Measurements from ENCODE around the gene KREMEN2. TPM values are rescaled to one million over a fixed set of nuclear protein-coding genes. Genes with fewer than 3 reads are reported as not detected.

The KREMEN2 gene
- total and polyA plus RNA-seq, 2 of the 13 experiments (the other 11 are each of a cell fraction or from before 2014, with no cell fraction given): 0.48 to 1.2 TPM

DNA sequence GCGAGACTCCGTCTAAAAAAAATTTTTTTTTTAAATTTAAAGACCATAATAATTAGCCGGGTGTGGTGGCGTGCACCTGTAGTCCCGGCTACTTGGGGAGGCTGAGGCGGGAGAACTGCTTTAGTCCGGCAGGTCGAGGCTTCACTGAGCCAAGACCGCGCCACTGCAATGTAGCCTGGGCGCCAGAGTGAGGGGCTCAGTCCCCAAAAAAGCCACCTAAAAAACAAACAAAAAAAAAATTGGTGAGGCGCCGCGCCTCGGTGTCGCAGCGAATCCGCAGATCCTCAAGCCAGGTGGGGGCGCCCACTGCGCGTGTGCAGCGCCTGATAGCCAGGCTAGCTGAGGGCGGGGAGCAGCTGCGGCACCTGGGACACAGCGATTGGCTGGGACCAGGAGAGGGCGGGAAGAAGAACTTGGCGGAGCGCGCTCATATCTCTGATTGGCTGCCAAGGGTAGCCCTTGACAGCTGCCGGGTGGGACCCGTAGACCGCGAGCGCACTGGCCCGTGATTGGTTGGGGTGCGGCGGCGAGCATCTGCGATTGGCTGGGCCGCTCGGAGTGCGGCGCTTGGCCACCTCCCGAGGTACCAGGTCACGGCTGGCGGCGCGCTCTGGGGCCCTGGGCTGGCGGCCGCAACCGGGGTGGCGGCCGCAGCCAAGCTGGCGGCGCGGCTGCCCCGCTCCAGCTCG, 39.7 kb downstream of the KREMEN2 start (continued):
- TF ChIP-seq, protein P1, sequence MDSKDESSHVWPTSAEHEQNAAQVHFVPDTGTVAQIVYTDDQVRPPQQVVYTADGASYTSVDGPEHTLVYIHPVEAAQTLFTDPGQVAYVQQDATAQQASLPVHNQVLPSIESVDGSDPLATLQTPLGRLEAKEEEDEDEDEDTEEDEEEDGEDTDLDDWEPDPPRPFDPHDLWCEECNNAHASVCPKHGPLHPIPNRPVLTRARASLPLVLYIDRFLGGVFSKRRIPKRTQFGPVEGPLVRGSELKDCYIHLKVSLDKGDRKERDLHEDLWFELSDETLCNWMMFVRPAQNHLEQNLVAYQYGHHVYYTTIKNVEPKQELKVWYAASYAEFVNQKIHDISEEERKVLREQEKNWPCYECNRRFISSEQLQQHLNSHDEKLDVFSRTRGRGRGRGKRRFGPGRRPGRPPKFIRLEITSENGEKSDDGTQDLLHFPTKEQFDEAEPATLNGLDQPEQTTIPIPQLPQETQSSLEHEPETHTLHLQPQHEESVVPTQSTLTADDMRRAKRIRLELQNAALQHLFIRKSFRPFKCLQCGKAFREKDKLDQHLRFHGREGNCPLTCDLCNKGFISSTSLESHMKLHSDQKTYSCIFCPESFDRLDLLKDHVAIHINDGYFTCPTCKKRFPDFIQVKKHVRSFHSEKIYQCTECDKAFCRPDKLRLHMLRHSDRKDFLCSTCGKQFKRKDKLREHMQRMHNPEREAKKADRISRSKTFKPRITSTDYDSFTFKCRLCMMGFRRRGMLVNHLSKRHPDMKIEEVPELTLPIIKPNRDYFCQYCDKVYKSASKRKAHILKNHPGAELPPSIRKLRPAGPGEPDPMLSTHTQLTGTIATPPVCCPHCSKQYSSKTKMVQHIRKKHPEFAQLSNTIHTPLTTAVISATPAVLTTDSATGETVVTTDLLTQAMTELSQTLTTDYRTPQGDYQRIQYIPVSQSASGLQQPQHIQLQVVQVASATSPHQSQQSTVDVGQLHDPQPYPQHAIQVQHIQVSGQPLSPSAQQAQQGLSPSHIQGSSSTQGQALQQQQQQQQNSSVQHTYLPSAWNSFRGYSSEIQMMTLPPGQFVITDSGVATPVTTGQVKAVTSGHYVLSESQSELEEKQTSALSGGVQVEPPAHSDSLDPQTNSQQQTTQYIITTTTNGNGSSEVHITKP (CRISPR knock-in tag; IDR thresholded peaks at IDR 0.05; ENCODE audit: low read depth): 0 out of 2 replicates have a peak, but pooled peaks have one; percentile 20
- TF ChIP-seq ZNF317 (CRISPR knock-in tag; IDR thresholded peaks at IDR 0.05): no peak
- no peak for TF ChIP-seq ZNF260 (CRISPR knock-in tag; IDR thresholded peaks at IDR 0.05; ENCODE audit: borderline replicate concordance, low read depth)
- TF ChIP-seq AHR (CRISPR knock-in tag; IDR thresholded peaks at IDR 0.05): no peak
- no peak for TF ChIP-seq SCMH1 (CRISPR knock-in tag; IDR thresholded peaks at IDR 0.05; ENCODE audit: borderline replicate concordance)
- peak; percentile 100 for TF ChIP-seq TGIF2 (CRISPR knock-in tag; IDR thresholded peaks at IDR 0.05)
- TF ChIP-seq PITX1 (CRISPR knock-in tag; IDR thresholded peaks at IDR 0.05): peak; percentile 50; the same call in 1 of the 2 replicates
- TF ChIP-seq, protein P2, sequence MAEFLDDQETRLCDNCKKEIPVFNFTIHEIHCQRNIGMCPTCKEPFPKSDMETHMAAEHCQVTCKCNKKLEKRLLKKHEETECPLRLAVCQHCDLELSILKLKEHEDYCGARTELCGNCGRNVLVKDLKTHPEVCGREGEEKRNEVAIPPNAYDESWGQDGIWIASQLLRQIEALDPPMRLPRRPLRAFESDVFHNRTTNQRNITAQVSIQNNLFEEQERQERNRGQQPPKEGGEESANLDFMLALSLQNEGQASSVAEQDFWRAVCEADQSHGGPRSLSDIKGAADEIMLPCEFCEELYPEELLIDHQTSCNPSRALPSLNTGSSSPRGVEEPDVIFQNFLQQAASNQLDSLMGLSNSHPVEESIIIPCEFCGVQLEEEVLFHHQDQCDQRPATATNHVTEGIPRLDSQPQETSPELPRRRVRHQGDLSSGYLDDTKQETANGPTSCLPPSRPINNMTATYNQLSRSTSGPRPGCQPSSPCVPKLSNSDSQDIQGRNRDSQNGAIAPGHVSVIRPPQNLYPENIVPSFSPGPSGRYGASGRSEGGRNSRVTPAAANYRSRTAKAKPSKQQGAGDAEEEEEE (CRISPR knock-in tag; IDR thresholded peaks at IDR 0.05; ENCODE audit: borderline replicate concordance): no peak
- TF ChIP-seq ZFX (CRISPR knock-in tag; IDR thresholded peaks at IDR 0.05; ENCODE audit: low read depth): no peak; the same call in 1 of the 2 replicates
- TF ChIP-seq RXRB (CRISPR knock-in tag; IDR thresholded peaks at IDR 0.05; ENCODE audit: borderline replicate concordance): peak; percentile 56; the same call in 1 of the 2 replicates
- TF ChIP-seq ZNF3 (CRISPR knock-in tag; IDR thresholded peaks at IDR 0.05): no peak
- peak; percentile 68 for TF ChIP-seq MED1 (CRISPR knock-in tag; IDR thresholded peaks at IDR 0.05)
- no peak for TF ChIP-seq ZNF841 (CRISPR knock-in tag; IDR thresholded peaks at IDR 0.05; ENCODE audit: borderline replicate concordance)
- TF ChIP-seq, protein P3, sequence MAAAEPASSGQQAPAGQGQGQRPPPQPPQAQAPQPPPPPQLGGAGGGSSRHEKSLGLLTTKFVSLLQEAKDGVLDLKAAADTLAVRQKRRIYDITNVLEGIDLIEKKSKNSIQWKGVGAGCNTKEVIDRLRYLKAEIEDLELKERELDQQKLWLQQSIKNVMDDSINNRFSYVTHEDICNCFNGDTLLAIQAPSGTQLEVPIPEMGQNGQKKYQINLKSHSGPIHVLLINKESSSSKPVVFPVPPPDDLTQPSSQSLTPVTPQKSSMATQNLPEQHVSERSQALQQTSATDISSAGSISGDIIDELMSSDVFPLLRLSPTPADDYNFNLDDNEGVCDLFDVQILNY (CRISPR knock-in tag; conservative IDR thresholded peaks at IDR 0.05): peak; percentile 75; the same call in 1 of the 2 replicates
- TF ChIP-seq, protein P4, sequence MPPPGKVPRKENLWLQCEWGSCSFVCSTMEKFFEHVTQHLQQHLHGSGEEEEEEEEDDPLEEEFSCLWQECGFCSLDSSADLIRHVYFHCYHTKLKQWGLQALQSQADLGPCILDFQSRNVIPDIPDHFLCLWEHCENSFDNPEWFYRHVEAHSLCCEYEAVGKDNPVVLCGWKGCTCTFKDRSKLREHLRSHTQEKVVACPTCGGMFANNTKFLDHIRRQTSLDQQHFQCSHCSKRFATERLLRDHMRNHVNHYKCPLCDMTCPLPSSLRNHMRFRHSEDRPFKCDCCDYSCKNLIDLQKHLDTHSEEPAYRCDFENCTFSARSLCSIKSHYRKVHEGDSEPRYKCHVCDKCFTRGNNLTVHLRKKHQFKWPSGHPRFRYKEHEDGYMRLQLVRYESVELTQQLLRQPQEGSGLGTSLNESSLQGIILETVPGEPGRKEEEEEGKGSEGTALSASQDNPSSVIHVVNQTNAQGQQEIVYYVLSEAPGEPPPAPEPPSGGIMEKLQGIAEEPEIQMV (CRISPR knock-in tag; IDR thresholded peaks at IDR 0.05; ENCODE audit: low read depth): peak; percentile 27; the same call in 1 of the 2 replicates
- no peak for TF ChIP-seq NKX3-1 (CRISPR knock-in tag; IDR thresholded peaks at IDR 0.05)
- no peak for TF ChIP-seq ZNF703 (CRISPR knock-in tag; IDR thresholded peaks at IDR 0.05; ENCODE audit: borderline replicate concordance)
- TF ChIP-seq, protein P5, sequence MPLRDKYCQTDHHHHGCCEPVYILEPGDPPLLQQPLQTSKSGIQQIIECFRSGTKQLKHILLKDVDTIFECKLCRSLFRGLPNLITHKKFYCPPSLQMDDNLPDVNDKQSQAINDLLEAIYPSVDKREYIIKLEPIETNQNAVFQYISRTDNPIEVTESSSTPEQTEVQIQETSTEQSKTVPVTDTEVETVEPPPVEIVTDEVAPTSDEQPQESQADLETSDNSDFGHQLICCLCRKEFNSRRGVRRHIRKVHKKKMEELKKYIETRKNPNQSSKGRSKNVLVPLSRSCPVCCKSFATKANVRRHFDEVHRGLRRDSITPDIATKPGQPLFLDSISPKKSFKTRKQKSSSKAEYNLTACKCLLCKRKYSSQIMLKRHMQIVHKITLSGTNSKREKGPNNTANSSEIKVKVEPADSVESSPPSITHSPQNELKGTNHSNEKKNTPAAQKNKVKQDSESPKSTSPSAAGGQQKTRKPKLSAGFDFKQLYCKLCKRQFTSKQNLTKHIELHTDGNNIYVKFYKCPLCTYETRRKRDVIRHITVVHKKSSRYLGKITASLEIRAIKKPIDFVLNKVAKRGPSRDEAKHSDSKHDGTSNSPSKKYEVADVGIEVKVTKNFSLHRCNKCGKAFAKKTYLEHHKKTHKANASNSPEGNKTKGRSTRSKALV (CRISPR knock-in tag; IDR thresholded peaks at IDR 0.05): peak; percentile 61; the same call in 1 of the 2 replicates
- TF ChIP-seq PHF21A (CRISPR knock-in tag; IDR thresholded peaks at IDR 0.05): peak; percentile 100

All from HepG2 (cell line).